Measurements from ENCODE around the gene LCK.

DNA sequence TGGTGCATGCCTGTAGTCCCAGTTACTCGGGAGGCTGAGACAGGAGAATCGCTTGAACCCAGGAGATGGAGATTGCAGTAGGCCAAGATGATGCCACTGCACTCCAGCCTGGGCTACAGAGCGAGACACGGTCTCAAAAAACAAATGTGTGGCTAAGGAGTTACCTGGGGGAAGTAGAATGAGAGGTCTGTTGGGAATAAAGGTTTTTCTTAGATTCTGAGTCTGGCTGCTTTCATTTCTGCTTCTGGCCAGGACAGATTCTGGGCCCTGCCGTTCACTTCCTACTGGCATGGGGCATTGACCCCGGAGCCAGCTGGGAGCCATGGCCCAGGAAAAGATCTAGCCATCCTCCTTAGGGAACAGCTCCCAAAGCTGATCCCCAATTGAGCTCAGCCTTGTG, 42.6 kb upstream of the LCK start:
- TF ChIP-seq RAD21 (conservative IDR thresholded peaks at IDR 0.05) = no peak
- TF ChIP-seq EP300 (conservative IDR thresholded peaks at IDR 0.05; ENCODE audit: poor library complexity, severe bottlenecking) = no peak
- no peak for TF ChIP-seq EZH2 (IDR thresholded peaks at IDR 0.05; ENCODE audit: borderline replicate concordance, insufficient read depth, low read length, poor library complexity, severe bottlenecking)
- TF ChIP-seq SMC3 (conservative IDR thresholded peaks at IDR 0.05; ENCODE audit: poor library complexity) = no peak
- TF ChIP-seq, protein P1, sequence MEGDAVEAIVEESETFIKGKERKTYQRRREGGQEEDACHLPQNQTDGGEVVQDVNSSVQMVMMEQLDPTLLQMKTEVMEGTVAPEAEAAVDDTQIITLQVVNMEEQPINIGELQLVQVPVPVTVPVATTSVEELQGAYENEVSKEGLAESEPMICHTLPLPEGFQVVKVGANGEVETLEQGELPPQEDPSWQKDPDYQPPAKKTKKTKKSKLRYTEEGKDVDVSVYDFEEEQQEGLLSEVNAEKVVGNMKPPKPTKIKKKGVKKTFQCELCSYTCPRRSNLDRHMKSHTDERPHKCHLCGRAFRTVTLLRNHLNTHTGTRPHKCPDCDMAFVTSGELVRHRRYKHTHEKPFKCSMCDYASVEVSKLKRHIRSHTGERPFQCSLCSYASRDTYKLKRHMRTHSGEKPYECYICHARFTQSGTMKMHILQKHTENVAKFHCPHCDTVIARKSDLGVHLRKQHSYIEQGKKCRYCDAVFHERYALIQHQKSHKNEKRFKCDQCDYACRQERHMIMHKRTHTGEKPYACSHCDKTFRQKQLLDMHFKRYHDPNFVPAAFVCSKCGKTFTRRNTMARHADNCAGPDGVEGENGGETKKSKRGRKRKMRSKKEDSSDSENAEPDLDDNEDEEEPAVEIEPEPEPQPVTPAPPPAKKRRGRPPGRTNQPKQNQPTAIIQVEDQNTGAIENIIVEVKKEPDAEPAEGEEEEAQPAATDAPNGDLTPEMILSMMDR (IDR thresholded peaks at IDR 0.05; ENCODE audit: poor library complexity, severe bottlenecking) = no peak
- no peak for TF ChIP-seq POLR2AphosphoS5 (IDR thresholded peaks at IDR 0.05)
- TF ChIP-seq, protein P2, sequence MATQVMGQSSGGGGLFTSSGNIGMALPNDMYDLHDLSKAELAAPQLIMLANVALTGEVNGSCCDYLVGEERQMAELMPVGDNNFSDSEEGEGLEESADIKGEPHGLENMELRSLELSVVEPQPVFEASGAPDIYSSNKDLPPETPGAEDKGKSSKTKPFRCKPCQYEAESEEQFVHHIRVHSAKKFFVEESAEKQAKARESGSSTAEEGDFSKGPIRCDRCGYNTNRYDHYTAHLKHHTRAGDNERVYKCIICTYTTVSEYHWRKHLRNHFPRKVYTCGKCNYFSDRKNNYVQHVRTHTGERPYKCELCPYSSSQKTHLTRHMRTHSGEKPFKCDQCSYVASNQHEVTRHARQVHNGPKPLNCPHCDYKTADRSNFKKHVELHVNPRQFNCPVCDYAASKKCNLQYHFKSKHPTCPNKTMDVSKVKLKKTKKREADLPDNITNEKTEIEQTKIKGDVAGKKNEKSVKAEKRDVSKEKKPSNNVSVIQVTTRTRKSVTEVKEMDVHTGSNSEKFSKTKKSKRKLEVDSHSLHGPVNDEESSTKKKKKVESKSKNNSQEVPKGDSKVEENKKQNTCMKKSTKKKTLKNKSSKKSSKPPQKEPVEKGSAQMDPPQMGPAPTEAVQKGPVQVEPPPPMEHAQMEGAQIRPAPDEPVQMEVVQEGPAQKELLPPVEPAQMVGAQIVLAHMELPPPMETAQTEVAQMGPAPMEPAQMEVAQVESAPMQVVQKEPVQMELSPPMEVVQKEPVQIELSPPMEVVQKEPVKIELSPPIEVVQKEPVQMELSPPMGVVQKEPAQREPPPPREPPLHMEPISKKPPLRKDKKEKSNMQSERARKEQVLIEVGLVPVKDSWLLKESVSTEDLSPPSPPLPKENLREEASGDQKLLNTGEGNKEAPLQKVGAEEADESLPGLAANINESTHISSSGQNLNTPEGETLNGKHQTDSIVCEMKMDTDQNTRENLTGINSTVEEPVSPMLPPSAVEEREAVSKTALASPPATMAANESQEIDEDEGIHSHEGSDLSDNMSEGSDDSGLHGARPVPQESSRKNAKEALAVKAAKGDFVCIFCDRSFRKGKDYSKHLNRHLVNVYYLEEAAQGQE (IDR thresholded peaks at IDR 0.05; ENCODE audit: borderline replicate concordance) = no peak
